Choroid plexus epithelial cell (primary cell): ENCODE data around the gene ANKRD24.
"Not testable (repeated sequence)": the region's sequence is repeated elsewhere in the genome, so short reads cannot be mapped to it uniquely, and the experiment has no call there.

Experiments used
- DNase-seq: peaks from one replicate; pipeline ENCODE4 v3.0.0-alpha.2; 2010; ENCODE audit warnings: low read depth
- H3K4me3 ChIP-seq: 2 replicates; pipeline ENCODE4 v1.5.1; 2011; ENCODE audit warnings: low read depth, mild to moderate bottlenecking, control low read depth, low read length, moderate library complexity
- TF ChIP-seq, protein P1 (sequence below): conservative IDR thresholded peaks from 2 replicates; pipeline ENCODE4 v1.5.1; 2011; ENCODE audit warnings: low read depth, mild to moderate bottlenecking, control low read depth, inconsistent platforms, low read length, moderate library complexity

ANKRD24 gene

GRCh38 chr19:4144666-4145249, 37.7 kb upstream of the ANKRD24 start:
- TF ChIP-seq, protein P1, sequence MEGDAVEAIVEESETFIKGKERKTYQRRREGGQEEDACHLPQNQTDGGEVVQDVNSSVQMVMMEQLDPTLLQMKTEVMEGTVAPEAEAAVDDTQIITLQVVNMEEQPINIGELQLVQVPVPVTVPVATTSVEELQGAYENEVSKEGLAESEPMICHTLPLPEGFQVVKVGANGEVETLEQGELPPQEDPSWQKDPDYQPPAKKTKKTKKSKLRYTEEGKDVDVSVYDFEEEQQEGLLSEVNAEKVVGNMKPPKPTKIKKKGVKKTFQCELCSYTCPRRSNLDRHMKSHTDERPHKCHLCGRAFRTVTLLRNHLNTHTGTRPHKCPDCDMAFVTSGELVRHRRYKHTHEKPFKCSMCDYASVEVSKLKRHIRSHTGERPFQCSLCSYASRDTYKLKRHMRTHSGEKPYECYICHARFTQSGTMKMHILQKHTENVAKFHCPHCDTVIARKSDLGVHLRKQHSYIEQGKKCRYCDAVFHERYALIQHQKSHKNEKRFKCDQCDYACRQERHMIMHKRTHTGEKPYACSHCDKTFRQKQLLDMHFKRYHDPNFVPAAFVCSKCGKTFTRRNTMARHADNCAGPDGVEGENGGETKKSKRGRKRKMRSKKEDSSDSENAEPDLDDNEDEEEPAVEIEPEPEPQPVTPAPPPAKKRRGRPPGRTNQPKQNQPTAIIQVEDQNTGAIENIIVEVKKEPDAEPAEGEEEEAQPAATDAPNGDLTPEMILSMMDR = no peak
- H3K4me3 ChIP-seq = no peak overlapping the region
- DNase-seq = peak; percentile 28

GRCh38 chr19:4149518-4150288, 32.8 kb upstream of the ANKRD24 start:
- TF ChIP-seq, protein P1 = no peak
- no peak for DNase-seq
- no peak overlapping the region for H3K4me3 ChIP-seq

GRCh38 chr19:4151623-4152022, 30.9 kb upstream of the ANKRD24 start:
- H3K4me3 ChIP-seq = no peak overlapping the region
- TF ChIP-seq, protein P1 = no peak
- no peak for DNase-seq

DNA sequence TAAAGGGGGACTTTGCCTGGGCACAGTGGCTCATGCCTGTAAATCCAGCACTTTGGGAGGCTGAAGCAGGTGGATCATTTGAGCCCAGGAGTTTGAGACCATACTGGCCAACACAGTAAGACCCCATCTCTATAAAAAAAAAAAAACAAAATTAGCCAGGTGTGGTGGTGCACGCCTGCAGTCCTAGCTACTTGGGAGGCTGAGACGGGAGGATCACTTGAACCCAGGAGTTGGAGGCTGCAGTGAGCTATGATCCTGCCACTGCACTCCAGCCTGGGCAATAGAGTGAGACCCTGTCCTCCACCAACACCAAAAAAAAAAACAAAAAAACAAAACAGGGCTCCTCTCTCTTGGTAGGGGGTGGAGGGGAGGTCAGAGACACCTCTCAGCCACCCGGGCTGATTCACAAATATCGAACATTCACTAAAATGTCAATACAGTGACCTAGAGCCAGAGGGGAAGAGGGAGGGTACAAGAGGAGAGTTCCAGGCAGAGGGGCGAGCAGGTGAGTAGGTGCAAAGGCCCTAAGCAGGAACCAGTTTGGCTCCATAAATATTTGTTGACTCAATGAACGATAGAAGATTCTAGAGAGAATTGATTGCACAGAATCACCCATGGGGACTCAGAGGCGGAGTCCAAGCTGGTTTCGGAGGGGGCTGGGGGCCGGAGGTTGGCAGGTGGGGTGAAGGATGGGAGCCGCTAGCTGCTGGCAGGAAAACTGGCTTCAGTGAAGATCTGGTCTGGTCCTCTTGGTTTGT, 30.1 kb upstream of the ANKRD24 start:
- no peak overlapping the region for H3K4me3 ChIP-seq
- TF ChIP-seq, protein P1 = no peak
- DNase-seq = no peak

- no peak for DNase-seq
- no peak overlapping the region for H3K4me3 ChIP-seq
- TF ChIP-seq, protein P1 = no peak
These were observed 27.7 kb upstream of the ANKRD24 start for GRCh38 chr19:4154571-4155312.

DNA sequence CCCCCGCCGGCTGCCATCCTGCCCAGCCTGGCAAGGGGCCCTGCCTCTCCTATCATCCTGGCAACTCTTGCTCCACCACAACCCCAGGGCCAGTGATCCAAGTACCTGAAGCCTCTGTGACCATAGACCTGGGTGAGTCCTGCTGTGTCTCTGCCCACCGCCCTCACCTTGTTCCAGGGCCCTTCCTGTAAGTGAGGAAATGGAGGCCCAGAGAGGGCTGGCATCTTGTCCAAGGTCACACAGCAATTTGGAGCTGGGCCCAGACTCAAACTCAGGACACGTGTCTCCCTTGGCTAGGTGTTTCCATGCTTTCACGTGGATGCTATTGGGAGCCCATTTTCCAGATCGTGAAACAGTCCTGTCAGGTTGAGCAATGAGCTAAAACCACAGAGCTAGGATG, 25.3 kb upstream of the ANKRD24 start:
- no peak overlapping the region for H3K4me3 ChIP-seq

DNA sequence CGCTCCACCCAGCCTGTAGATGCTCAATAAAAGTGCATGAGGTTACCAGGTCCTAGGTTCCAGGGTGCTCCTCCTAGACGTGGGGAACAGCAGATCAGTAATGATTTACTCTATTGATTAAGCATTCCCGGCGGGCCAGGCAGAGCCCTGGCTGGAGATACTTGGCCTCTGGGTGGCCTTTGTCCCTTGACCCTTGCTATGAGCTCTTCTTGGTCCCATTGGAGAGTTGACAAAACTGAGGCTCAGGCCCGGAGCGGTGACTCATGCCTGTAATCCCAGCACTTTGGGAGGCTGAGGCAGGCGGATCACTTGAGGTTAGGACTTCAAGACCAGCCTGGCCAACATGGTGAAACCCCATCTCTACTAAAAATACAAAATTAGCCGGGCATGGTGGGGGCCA, 24.5 kb upstream of the ANKRD24 start:
- DNase-seq, H3K4me3 ChIP-seq: not testable (repeated sequence)

More for the DNA sequence above, 25.3 kb upstream of the ANKRD24 start:
- no peak for DNase-seq
- TF ChIP-seq, protein P1 = no peak
